GM11168 (cell line): ENCODE results near the gene WSCD2.

ENCODE experiments used
- in situ Hi-C: fragments of 300-500 bp; cut with MboI; formaldehyde crosslinking; loops from one replicate; pipeline ENCODE4 v1.12.0; 2022; ENCODE audit warnings: low sequenced_read_pairs; ENCODE audit not compliant: unreplicated experiment

WSCD2 gene

GRCh38 chr12:108106599-108106998, 22.5 kb upstream of the WSCD2 start:
- in situ Hi-C loops: no loop called here

DNA sequence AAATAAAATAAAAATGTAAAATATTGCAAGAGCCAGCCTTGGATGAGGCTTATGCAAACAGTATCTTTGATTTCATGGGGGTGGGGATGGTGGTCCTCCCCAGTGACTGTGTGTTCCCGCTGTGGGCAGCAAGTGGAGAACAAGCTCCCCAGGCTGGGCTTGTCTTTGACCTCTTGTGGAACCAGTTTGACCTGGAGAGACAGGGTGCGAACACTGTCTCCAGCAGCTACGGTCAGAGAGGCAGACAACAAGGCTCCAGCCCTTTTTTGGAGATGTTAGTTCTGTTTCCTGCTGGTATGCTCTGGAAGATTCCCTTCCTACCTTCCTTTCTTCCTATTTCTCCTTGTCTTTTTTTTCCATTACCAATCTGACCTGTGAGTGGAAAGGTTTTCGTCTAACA, 21.8 kb upstream of the WSCD2 start:
- in situ Hi-C loops: no loop called here

GRCh38 chr12:108109504-108109903, 19.6 kb upstream of the WSCD2 start:
- in situ Hi-C loops: no loop called here

DNA sequence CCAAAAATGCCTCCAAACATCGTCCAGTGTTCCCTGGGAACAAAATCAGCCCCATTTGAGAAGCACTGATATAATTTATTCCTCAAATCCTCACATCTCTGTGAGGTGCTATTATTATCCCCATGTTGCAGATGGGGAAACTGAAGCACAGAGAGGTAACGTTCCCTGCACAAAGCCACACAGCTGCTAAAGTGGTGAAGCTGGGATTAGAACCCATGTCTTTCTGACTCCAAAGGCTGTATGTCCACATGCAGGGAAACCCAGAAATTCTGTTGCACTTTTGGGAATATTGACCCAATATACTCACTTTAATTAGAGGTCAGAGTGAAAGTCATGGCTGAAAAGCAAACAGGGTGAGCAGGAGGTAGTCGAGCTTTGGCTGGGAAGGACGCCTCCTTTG, 19.1 kb upstream of the WSCD2 start:
- in situ Hi-C loops: no loop called here

DNA sequence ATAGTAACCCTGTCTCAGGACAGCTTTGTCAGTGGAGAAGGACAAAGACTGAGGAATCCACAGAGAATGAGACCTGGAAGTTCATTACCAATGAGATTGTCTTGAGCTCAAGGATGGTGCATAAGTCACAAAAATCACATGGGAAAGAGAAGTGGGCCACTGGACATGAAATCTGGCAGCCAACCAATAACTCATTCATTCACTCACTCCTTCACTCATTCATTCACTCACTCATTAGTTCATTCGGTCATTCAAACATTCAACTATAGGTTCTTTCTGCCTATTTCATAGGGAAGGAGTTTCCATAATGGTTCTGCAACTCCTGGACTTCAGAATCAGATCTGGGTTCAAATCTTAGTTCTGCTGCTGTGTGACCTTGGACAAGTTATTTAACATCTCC, 18.2 kb upstream of the WSCD2 start:
- in situ Hi-C loops: no loop called here

DNA sequence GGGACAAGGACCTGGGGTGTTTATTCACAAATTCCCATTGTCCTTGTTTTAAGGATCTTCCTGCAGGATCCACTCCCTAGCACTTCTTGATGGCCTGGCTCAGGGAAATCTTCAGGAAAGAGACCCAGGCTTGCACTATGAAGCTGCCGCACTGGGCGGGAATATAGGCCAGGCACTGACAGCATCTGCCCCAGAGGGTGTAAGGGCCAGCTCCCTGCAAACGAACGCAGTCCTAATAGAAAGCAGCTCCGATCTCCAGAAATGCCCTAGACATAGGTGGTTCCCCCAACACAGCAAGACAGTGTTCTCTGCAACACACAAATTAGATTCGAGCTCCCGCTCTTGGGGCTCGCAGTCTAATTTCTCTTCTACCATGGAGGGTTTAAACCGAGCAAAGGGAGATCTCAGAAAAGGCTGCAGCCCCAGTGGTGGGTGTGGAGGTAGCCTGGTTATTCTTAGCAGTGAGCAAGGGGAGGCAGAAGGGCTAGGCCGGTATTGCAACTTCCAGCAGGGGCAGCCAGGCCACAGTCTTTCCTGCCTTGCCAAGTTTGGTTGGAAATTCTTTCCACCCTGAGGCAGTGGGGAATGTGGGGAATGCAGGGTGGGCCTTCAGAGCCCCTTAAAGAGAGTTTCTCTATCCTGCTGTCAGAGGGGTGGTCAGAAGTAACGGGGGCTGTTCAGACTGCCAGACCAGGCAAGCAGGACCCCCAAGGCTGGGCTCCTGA, 16.1 kb upstream of the WSCD2 start:
- in situ Hi-C loops: no loop called here

DNA sequence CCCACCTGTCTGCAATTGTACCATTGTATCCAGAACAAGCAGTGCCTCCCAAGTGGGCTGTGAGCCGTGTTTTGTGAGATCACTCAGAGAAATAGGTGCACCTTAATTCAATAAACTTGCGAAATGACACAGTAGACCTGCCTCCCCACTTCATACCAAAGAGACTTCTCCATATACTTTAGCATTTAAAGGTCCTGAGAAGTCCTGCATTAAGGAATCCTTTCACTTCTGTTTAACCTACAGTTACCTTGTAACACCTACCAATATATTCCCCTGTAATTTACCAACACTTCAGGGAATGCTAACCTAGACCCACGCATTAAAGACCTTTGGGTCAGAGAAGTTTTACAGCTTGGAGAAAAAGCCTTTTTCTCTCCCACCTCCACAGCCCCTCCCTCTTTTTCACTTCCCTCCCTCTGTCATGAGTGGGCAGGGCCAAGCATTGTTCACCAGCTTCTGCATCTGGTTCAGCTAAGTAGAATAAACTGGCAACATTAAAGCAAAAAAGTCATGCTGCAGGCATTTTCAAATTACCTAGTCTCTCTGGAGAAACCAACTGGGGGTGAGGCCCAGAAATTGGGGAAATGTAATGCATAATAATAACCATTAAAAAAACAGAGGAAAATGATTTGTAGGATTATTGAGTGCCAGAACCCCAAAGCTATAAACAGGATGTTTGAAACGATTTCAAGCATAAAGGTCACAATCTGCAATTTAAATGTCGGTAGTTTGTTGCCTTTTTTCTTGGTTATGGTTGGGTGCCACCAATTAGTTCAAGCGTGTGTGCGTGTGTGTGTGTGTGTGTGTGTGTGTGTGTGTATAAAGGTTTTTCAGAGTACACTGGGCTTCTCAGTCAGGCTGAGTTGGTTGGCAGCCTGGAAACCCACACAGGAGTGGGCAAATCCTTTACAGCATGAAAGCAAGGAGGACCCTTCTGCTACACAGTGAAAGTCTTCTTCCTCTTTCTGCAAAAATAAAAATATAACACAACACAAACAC, 13.7 kb upstream of the WSCD2 start:
- in situ Hi-C loops: no loop called here

- in situ Hi-C loops: no loop called here
Observed at GRCh38 chr12:108116254-108116653, 12.8 kb upstream of the WSCD2 start.

GRCh38 chr12:108116699-108117098, 12.4 kb upstream of the WSCD2 start:
- in situ Hi-C loops: no loop called here

GRCh38 chr12:108117163-108117849, 11.8 kb upstream of the WSCD2 start:
- in situ Hi-C loops: no loop called here

DNA sequence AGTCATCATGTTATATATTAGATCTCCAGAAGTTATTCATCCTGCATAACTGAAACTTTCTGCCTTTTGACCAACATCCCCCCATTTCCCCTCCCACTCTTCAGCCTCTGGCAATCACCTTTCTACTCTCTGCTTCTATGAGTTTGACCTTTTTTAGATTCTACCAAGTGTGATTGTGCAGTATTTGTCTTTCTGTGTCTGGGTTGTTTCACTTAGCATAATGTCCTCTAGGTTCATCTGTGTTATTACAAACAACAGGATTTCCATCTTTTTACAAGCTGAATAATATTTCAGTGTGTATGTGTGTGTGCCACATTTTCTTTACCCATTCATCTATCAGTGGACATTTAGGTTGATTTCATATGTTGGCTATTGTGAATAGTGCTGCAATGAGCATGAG, 11.2 kb upstream of the WSCD2 start:
- in situ Hi-C loops: no loop called here

DNA sequence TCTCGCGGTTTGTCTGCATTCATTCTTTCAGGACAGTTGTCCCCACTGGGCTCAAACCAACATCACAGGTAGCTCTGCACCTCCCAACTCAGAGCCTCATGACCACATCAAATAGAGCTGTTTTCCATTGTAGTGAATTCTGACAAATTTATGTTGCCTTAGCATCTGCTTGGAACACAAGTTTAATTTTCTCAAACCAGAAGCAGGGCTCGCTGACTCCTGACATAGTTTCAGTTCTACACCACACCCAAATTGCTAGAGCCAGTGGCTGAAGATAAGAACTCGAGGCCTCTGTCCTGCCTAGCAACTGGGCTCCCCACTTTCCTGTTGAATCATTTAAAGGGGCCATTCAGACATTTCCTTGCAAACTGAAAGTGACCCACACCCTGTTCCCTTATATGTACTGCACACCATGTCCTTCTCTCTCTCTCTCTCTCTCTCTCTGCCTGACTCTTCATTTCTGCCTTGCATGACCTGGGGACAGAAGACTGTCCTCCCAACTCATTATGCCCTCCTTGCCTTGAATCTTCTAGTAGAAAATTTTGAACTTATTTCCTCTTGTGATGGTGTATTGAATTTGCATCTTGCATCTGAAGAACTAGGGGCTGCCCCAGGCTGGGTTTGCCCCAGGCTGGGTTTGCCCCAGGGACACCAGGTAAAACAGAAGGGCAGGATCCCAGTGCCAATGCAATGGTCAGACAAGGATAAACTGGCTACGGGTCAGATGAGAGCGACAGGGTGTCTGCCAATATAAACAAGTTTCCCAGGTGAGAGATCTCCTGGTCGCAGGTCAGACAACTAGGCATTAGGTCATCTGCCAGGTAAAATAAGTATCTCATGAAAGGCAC, 9.7 kb upstream of the WSCD2 start:
- in situ Hi-C loops: no loop called here

DNA sequence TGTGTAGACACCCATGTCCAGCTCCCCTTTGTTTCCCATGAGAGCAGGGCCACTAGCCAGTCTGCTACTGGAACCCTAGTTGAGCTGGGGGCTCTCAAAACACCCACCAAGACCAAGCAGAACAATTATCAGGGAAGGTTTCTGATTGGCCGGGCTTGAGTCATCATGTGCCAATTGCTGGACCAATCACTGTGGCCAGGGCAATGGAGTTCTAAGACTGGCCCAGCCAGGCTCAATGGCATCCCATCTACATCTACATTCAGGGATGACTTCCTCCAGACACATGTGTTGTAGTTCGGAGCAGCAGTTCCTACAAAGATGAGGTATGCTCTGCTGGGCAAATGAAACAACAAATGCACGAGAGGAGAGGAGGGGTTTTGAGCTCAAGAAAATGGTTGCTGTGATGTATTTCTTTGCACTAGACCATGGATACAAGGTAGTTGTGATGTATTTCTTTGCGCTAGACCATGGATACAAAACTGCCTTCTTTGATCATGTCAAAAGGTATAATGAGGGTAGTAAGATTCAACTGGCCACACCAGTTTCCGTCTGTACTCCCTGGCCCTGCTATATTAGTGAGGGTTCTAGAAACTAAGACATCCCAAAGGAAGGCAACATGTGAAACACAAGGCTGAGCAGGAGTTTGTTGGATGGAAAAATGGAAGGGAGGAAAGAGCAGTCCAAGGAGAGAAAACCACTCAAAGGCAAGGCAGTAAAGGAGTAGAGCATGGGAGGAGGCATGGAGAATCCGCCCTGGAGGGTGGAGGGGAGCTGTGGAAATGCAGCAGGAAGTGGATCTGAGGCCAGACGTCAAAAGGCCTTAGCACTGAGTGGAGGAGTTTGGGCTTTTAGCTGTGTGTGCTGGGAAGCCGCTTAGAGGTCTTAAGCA, 8.9 kb upstream of the WSCD2 start:
- in situ Hi-C loops: no loop called here

DNA sequence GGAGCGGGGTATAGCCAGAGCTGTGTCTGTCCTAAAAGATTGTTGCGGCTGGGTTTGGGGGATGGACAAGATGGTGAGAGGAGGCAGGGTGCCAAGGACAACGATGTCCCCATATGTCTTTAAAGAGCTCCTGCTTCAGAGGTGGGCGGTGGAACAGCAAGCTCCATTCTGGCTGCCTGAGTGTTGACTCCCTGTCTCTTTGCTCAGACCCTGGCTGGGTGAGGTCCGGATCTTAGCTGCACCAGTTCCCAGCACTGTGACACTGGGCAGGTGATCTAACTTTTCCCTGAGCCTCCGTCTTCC, 8.3 kb upstream of the WSCD2 start:
- in situ Hi-C loops: no loop called here

GRCh38 chr12:108121320-108121719, 7.8 kb upstream of the WSCD2 start:
- in situ Hi-C loops: no loop called here

- in situ Hi-C loops: no loop called here
Observed at GRCh38 chr12:108121728-108122471, 7.2 kb upstream of the WSCD2 start.

GRCh38 chr12:108122644-108123043, 6.4 kb upstream of the WSCD2 start:
- in situ Hi-C loops: no loop called here

- in situ Hi-C loops: no loop called here
Observed at GRCh38 chr12:108123402-108123801, 5.7 kb upstream of the WSCD2 start.

- in situ Hi-C loops: no loop called here
Observed at GRCh38 chr12:108125073-108125472, 4.0 kb upstream of the WSCD2 start.
